Testis (tissue), 2 donors: Measurements from ENCODE around the gene LRRC7.

Source experiments
- POLR2A ChIP-seq: fragments of 450-650 bp; IDR thresholded peaks from one replicate; pipeline ENCODE4 v1.6.1; 2017; ENCODE audit warnings: antibody characterized with exemption, mild to moderate bottlenecking, moderate library complexity
- TF ChIP-seq, protein P1 (sequence below), 3 experiments: fragments of 450-650 bp in 2 of 3; fragments of 200-600 bp in 1 of 3; sonication (generic) in 1 of 3; IDR thresholded peaks; one replicate each; pipeline ENCODE4 v1.5.1; 2016 to 2019; ENCODE audit warnings: antibody characterized with exemption in 3 of 3, mild to moderate bottlenecking in 2 of 3, moderate library complexity in 1 of 3

DNA sequence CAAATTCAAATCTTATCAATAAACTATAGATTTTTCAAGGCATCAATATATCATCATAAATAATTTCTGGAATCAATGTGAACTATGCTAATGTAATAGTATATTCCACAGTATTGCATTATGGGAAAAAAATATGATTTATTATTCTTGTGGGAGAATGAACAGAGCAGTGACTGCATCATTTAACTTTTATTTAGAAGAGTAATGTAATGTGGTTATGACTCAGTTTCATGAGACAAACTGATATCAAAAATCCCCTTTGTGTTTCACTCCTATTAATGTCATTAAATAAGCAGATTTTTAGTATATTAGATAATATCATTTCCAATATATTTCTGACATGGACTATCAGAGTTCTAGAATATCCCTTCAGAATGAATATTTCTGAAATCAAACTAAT is 450.0 kb downstream of the LRRC7 start:
- TF ChIP-seq POLR2A, result no peak
- TF ChIP-seq, protein P1, sequence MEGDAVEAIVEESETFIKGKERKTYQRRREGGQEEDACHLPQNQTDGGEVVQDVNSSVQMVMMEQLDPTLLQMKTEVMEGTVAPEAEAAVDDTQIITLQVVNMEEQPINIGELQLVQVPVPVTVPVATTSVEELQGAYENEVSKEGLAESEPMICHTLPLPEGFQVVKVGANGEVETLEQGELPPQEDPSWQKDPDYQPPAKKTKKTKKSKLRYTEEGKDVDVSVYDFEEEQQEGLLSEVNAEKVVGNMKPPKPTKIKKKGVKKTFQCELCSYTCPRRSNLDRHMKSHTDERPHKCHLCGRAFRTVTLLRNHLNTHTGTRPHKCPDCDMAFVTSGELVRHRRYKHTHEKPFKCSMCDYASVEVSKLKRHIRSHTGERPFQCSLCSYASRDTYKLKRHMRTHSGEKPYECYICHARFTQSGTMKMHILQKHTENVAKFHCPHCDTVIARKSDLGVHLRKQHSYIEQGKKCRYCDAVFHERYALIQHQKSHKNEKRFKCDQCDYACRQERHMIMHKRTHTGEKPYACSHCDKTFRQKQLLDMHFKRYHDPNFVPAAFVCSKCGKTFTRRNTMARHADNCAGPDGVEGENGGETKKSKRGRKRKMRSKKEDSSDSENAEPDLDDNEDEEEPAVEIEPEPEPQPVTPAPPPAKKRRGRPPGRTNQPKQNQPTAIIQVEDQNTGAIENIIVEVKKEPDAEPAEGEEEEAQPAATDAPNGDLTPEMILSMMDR (IDR thresholded peaks at IDR 0.05), result no peak
